Left renal cortex interstitium (tissue), 4 donors: Measurements from ENCODE around the gene FAM3B. TPM values are rescaled to one million over a fixed set of nuclear protein-coding genes. Genes with fewer than 3 reads are reported as not detected.
"Not testable (repeated sequence)": the region's sequence is repeated elsewhere in the genome, so short reads cannot be mapped to it uniquely, and the experiment has no call there.

Experiments
- DNase-seq, 4 donors: peaks; one replicate each; pipeline ENCODE4 v3.0.0-alpha.2; 2013; ENCODE audit warnings: low read depth in 4 of 4, low spot score in 2 of 4, missing footprints in 1 of 4
- polyA plus RNA-seq, 4 donors: library from polyadenylated mRNA; unstranded; fragments of 120-200 nt; gene quantifications; one replicate each; pipeline ENCODE4 v1.2.1, GENCODE V29; 2013; ENCODE audit not compliant: insufficient read length in 4 of 4

Gene FAM3B
- polyA plus RNA-seq, 4 donors, result 14.1 to 33.9 (median 20.0) TPM

- DNase-seq, result no peak
Observed at GRCh38 chr21:41349126-41349525, 32.5 kb downstream of the FAM3B start.

DNA sequence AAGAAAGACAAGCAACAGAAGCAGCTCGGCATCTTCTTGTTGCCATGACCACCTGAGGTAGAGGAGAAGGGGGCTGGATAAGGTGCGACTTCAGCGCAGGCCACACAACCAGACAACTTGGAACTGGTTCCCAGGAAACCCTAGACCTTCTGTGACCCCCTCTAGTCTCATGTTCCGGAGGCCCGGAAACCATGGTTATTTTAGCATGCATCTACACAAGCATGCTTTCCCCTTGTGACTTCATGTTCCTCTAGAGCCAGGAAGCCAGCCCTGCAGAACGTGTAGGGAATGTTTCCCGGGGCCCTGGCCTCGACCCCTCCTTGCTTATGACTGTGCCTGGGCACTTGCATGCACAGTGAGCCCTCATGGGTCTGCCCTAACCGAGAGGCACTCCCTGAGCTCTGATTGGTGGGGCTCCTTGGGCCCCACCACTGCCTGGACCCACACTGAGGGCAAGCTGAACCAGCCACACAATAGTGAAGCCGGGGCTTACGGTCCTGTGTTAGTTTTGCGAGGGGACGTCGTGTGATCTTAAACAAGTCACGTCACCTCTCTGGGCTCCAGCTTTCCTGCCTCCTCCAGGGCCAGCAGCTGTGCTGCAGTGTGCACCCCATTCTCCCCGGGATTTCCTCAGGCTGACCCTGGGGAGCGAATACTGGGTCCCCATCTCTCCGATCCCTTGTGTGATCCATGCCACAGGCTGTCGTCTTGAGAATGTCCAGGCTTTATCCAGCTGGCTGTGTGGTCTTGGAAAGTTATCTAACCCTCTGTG is 33.2 kb downstream of the FAM3B start:
- DNase-seq, result no peak

DNA sequence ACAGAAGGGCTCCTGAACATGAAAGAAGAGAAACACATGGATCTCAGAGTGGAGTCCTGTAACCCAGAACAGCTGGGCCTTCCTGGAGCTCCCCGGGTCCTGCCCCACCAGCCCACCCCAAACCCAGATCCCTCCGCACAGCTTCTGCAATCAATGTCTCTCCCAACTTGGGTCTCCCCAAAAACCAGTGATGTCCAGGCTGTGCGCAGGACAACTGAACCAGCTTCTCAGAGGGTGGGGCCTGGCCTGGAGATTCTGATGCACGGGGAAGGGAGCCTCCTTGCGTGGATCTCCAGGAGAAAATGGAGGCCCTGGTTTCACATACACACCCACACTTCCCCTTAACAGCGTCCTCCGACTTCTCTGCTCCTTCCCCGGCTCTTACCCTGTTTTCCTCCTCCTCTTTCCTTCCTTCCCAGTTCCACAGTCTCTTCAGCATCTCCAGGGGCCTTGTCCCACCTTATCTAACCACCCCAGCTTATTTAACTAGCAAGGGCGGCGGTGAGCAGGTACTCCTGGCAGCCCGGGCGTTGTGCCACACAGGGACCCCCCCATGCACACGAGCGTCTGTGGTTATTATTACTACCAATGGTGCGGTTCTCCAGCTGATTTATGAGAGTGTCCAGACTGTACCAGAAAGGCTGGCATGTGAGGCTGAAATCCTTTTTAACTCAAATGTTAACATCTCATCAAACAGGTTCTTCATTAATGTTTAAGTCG is 34.0 kb downstream of the FAM3B start:
- no peak for DNase-seq

DNA sequence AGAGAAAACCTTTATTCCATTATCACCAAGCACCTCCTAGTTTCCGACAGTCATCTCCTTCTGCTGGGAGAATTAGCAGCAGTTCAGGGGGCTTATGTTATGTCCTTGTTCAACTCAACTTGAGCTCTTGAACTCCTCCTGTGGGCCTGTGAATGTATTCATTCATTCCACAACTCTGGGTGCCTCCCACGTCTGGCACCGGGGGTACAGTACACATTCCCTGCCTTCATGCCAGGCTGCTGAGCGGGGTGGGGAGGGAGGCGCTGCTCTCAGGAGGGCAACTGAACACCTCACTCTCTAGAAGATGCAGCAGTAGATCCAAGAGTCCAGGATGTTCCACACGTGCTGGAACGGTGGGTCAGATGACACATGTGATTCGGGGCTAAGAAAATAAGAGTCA is 40.9 kb downstream of the FAM3B start:
- no peak for DNase-seq

DNA sequence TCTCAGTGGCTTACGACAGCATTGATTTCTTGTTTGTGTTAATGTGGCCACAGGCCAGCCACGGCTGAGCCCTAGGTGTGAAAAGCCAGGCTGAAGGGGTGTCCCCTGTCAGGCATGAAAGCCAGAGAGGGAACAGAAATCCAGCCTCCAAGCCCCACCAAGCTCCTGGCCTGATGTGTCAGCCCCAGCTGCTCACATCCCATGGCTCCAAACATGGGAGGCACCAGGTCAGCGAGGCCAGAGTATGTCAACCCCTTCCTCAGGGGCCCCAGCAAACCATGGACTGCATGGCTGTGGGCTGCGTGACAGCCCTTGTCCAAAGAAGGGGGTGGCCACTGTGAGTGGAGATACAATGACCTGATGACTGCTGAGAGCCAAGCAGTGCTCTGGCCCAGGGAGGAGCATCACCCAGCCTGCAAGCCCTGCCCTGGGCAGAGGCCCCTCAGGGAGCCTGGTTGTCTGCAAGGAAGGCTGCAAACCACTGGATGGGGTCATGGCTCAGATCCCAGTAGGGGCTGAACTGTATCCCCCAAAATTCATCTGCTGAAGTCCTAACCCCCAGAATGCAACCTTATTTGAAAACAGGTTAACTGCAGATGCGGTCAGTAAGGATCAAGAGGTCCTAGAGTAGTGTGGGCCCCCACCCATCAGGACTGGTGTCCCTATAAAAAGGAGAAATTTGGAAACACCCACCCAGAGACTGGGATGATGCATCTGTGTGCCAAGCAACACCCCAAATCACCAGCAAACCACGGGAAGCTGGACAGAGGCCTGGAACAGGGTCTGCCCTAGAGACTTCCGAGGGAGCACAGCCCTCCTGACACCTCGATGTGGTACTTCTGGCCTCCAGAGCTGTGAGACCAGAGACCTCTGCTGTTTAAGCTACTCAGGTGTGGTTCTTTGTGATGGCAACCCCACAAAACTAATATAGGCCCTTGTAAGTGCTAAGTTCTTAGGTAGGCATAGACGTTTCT is 41.9 kb downstream of the FAM3B start:
- no peak for DNase-seq

- DNase-seq, result no peak
Observed at GRCh38 chr21:41359286-41359685, 42.7 kb downstream of the FAM3B start.

- DNase-seq, result not testable (repeated sequence)
Observed at GRCh38 chr21:41359754-41360071, 43.1 kb downstream of the FAM3B start.

- no peak for DNase-seq
Observed at GRCh38 chr21:41360072-41360821, 43.6 kb downstream of the FAM3B start.

DNA sequence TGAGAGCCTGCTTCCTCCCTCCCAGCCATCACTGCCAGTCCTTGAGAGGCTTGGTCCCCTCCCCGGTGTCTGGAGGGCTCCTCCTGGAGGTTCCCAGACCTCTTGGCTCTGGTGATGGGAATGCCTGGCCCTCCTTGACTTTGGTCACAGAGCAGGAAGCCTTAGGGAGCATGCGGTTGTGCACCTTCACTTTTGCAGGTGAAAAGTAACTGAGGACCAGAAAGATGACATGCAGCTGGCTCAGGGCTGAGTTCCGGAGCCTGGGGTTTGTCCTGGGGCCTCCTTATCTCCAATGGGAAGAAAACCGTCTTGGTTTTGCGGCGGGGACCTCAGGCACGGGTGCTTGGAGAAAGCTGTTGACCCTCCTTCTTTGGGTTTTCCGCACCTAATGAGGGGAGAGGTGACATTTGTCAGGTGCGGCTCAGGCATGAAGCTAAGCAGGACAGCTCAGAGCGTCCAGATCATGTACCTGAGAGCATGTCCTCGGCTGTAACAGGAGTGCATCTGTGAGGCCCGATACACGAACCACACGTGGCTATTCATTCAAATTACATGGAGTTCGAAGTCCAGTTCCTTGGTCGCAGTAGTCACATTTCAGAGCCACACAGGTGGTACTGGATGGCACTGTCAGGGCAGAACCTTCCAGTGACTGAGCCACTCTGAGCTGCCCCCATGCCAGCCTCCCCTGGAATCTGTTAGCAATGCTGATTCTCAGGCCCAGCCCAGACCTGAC is 44.6 kb downstream of the FAM3B start:
- DNase-seq, result no peak

GRCh38 chr21:41361786-41362604 is 45.4 kb downstream of the FAM3B start, which contains the start of gene MX2:
Gene MX2 (plus strand): TSS chr21:41362027. CDS start chr21:41376907, 14,880 bp downstream.
- no peak for DNase-seq

GRCh38 chr21:41362605-41363369 is 46.2 kb downstream of the FAM3B start:
- DNase-seq, result no peak

GRCh38 chr21:41363370-41364270 is 47.0 kb downstream of the FAM3B start:
- DNase-seq, result no peak

DNA sequence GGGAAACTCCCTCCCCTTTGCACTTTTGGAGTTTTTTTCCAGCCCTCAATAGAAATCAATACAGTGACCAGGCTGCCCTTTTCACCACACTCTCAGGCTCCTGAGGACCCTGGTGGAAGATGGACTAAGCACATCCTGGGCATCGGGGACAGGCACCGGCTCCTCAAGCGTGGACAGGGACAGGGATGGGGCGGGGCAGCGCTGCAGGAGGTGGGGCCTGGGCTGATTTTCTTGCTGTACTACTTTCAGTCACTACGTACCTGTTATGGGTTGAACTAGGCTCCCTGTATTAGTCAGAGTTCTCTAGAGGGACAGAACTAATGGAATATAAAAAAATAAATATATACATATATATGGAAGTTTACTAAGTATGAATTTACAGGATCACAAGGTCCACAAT is 47.7 kb downstream of the FAM3B start:
- DNase-seq, result no peak

DNA sequence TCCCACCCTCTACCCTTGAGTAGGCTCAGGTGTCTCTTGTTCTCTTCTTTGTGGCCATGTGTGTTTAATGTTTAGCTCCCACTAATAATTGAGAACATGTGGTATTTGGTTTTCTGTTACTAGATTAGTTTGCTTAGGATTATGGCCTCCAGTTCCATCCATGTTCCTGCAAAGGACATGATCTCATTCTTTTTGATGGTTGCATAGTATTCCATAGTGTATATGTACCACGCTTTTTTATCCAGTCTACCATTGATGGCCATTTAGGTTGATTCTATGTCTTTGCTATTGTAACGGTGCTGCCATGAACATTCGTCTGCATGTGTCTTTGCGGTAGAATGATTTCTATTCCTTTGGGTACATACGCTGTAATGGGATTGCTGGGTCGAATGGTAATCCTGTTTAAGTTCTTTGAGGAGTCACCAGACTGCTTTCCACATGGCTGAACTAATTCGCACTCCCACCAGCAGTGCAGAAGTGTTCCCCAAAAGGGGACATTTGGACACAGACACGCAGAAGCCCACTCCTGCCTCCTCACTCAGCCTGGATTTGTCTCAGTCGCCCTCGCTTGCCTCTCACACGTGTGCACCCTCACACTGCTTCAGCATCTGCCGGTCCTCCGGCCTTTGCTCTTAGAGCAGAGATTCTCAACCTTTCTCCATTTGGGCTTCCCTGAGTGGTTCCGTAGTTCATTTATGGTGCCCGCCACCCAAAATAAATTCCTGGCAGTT is 48.9 kb downstream of the FAM3B start:
- no peak for DNase-seq

DNA sequence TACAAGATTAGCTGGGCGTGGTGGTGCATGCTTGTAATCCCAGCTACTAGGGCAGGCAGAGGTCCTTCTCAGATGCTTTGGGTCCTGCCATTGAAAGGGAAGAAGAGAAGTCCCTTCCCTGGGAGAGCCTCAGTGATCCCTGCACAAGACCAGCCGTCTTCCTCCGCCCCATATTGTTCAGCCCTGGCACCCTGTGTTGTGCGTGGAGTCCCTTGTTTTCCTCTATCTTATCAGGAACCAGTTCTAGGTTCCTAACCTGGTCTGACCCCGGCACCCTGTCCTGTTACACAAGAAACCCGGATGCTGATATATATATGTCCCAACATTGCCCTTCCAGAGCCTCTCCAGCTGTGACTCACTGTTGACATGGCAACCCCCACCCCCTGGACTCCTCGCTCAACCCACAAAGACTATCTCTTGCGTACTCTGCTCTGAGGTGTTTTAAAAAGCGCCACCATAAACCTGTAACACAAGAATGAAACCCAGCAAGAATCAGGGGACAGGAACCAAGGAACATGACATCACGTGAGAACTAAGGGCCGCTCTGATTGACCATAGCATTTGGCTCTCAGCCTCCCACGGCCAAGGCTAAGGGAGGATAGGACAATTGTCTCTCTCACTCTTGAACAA is 50.0 kb downstream of the FAM3B start:
- no peak for DNase-seq
